Activated gamma-delta T cell treated with anti-CD3 and anti-CD28 coated beads, Interleukin-2, amount 50 U/mL, for 16 hours (primary cell): ENCODE results near the gene NAV3.

Experiments
- DNase-seq: peaks from one replicate; pipeline ENCODE4 v3.0.0-alpha.2; 2020; ENCODE audit warnings: low read depth

Gene NAV3

DNA sequence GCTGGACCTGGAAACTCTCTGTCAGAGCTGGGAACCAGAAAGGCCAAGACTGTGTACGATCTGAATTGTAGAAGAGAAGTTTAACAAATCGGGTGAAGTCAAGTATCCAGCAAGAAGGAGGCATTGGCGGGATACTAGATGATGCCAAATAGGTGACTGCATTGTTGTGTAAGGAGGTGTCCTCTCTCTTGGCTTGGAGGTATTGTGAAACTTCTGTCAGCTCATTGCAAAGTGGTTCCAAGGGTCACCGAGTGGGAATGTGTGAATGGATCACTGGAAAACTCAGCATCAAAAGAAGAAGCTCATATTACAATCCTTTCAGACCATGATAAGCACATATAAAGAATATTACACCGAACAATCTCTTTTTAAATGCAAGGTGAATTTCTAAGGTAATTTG lies 11.7 kb downstream of the NAV3 start:
- no peak for DNase-seq

DNA sequence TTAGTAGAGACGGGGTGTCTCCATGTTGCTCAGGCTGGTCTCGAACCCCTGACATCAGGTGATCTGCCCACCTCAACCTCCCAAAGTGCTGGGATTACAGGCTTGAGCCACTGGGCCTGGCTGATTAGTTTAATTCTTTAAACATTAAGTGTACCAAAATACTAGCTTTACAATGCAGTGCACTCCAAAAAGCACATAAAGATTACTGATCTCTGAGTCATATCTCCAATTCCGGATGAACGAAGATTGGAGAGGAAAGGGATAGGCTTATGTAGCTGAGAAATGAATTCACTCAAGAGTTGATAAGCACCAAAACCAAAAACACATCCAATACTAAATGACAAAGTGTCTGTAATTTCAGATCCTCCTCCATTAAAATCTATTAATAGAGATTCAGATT lies 15.1 kb downstream of the NAV3 start:
- DNase-seq: no peak

DNA sequence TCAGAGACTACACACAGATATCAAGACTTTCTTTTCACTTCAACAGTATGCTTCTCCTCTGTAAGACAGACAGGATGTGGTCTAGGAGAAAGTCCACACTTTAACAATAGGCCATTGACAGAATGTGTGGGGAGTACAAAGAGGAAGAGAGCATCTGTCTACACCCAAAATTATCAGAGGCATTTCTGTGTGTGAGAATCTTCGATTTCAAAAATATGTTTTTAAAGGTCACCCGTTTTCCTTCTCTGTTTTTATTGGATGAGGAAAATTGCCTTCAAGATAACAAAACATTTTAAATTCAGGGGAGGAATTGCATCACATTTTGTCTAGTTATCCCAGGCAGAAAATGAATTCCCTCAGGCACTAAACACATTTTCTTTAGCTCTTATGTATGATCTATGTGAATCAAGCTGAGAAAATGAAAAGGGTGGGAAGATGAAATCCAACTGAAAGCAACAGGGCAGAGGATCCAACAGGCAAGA lies 16.4 kb downstream of the NAV3 start:
- DNase-seq: no peak

DNA sequence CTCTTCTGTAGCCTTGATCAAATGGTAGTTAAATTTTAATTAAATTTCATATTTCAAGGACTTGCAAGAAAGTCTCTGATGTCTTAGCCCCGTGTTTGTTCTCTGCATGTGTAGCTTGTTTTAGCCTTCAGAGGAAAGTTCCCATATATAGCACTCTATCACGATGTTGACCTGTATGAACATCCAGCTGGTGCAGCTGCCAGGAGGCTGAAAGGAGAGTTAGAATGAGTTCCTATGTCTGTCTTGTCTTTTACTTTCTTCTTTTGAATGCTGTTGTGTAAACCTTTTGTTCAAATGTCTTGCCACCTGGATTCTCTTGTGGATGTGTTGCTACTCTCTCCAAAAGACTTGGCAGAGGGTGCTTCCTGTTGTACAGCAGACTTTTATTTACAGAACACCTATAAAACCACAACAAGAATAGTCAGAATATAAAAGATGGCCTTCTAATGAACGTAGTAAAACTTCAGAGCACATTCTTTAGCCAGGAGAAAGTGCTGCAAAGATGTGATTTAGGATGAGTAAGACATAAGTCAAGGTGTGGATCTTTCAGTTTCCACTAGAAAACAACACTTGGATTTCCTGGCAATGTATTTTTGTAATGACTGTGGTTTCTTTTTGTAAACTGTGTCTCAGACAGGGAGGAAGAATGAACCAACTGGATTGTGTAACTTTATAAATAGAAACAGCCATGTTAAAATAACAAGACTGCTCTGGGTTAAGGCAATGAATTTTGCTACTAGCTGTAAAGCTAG lies 17.2 kb downstream of the NAV3 start:
- DNase-seq: no peak

GRCh38 chr12:77850129-77850528 lies 19.4 kb downstream of the NAV3 start:
- DNase-seq: no peak

DNA sequence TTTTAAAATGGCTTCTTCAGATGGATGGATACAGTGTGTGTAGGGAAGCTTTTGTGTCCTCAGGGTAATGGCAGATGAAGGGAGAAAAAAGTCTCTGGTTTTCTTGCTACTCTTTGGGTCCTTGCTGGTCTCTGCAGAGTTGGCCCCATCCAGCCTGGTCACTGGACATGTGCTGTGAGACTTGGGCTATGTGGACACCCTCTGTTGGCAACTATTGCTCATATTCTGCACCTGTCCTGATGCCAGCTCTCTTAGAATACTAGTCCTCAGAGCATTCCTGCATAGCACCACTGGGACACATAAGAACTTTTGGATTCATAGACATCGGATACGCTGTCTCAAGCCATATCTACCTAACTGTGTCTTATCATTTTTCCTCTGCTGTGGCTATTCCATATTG lies 20.0 kb downstream of the NAV3 start:
- DNase-seq: no peak

DNA sequence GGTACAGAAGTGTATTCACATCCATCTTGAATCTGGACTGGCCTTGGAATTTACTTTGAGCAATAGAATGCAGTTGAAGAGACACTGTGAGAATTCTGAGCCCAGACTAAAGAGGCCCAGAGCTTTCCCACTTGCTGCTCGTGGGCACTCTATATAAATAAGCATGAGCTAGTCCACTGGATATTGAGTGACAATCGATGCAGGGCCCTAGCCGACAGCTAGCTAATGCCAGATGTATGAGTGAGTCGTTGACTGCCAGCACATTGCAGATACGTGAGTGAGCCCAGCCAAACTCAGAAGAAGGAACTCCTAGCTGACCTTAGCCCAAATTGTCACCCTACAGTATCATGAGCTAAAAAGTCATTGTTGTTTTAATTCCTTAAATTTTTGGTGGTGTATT lies 24.9 kb downstream of the NAV3 start:
- no peak for DNase-seq

DNA sequence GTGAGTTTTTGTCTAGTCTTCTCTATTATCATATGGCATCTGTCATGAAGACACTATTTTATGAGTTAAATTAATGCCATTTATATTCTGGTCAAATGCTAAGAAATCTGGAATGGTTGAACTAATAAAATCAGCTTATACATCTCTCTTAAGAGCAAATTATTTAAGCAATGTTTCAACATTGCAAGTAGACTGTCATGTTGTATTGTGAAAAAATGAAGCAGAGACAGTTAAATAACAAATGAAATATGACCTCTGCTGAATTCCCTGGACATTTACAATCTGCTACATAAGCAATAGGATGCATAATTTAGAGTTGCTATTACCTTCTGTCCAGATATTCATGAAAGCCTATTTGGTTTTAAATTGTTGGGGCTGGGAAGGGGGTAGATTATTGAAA lies 30.6 kb downstream of the NAV3 start:
- DNase-seq: no peak

- no peak for DNase-seq
Measured at GRCh38 chr12:77865178-77865577, 34.5 kb downstream of the NAV3 start.

DNA sequence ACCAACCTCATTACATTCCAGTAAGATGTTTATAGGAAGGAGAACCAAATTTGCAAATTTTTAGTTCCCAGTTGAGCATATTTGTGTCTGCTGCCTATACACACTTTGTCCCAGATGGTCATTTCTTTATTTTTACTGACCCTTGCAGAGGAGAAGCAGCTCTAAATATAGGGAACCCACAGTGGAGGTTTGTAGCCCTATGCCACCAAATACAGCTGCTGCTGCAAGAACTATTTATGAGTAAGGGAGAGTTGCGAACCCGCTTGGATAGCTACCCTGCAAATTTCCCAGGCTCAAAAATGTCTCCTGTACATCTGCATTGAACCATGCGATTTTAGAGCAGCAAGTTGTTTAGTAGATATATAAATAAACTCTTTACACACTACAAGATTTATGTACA lies 48.2 kb downstream of the NAV3 start:
- no peak for DNase-seq

GRCh38 chr12:77882709-77883108 lies 52.0 kb downstream of the NAV3 start:
- no peak for DNase-seq

DNA sequence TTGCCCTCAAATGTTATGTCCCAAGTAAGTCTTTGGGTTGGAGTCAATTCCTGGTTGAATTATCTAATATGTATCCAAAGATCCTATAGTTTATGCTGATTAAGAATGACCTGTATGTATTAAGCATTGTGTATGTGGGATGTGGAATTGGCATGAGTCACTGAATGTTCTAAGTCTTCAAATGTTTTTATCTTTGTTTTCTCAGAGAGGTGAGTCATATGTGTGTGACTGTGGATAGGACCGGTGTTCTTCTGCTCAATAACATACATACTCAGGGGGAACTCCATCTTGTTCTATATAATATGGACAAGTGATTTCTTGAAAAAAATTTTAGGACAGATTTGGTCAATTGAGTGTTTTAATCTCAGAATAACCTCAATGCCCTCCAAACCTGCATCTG lies 57.9 kb downstream of the NAV3 start:
- no peak for DNase-seq

GRCh38 chr12:77891518-77892147 lies 60.9 kb downstream of the NAV3 start:
- no peak for DNase-seq

DNA sequence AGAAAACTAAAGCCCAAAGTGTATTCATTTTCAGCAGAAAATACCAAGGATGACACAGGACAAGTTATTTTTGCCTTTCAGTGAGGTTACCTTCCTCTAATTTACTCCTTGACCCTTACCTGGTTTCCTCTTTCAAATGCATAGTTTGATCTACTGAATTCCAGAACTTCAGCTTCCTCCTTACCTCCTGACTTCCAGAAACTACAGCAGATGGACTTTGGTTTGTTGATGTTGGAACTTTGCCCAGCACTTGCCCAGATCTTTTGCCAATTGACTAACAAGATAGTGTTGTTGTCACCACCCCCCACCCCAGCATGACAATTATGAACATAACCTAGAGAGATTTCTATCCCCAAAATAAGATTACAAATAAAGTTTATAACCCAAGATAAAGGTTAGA lies 63.2 kb downstream of the NAV3 start:
- DNase-seq: no peak

DNA sequence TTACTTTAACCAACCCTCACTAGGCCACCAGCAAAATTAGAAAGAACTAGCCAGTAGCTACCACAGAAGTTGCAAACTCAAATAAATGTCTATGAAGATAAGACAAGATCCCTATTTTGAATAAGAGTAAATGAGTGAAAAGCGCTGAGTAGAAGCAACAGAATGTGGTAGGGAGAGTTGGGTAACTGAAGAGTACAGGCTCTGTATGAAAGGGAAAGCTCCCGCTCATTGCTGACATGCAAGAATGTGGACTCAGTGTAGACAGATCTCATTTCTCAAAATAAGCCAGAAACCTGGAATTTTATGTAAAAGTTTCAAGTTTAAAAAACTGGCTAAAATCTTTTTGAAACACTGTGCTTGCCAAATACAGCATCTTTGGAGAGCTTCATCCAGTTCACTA lies 63.9 kb downstream of the NAV3 start:
- no peak for DNase-seq

DNA sequence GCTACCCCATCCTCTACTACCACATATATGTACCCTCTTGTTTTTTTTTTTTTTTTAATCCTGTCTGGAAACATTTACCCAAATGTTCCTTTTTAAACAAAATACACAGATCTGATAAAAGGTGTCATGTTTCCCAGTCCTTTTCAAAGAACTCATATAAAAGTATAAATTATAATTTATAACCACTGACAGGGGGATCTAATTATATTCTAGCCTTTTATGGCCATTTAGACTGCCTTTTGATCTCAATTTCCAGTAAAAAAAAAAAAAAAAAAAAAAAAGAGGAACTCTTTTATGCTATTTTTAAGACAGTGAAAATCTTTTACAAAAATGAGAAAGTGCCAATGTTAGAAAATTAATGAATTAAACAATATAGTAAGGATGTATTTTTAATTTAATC lies 65.0 kb downstream of the NAV3 start:
- no peak for DNase-seq

DNA sequence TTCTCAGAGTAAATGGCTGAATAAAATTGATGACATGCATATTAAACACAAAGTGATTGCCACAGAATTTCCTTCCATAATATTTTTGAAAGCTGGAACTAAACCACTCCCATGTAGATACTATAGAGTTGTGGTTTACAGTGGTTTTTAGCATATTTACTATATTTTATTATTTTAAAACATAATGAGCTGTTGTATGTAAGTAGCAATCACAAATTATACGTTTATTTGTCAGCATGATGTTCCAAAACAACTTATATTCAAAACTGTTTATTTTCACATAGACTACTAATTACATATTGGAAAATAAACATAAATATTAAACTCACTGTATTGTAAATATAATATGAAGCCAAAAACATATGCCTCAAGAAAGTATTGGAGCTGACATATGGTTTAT lies 77.2 kb downstream of the NAV3 start:
- DNase-seq: no peak

GRCh38 chr12:77914081-77914488 lies 83.4 kb downstream of the NAV3 start:
- no peak for DNase-seq

DNA sequence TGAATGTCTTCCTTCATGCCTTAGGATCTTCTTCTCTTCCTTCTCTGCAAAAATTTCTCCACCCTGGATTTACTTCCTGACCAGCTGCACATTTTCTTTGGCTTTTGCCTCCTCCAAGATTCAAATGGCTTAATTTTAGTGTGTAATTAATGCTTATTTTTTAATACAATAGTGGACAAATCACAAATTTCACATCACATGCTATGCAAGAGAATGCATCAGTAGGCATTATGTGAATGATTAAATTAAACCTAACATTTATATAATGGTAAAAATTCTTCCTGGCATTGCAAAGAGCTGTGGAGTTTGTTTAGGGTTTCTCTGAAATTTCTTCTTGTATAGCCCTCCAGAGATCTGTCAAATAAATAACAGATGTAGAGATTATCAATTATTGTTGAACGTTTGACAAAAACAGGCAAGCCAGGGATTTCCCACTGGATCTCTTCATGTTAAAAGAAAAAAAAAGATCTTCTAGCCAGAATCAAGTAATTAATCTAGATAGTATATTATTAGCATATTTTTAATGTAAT lies 84.4 kb downstream of the NAV3 start:
- DNase-seq: no peak

DNA sequence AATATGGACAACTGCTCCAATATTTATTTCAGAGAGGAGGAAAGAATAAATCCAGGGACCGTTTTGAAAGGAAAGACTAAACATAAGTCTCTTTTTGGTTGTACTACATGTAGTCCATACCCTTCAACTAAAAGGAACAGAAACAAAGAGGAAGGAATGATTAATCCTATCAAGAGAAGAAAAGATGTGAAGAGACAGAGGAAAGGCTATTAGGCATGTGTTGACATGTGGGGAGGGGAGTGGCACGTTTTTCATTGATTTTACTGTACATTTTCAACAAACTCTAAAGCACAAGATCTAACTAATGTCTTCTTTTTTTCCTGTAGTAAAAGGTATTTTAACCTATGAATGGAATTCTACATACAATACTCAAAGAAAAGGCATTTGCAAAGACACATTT lies 85.6 kb downstream of the NAV3 start:
- DNase-seq: no peak

DNA sequence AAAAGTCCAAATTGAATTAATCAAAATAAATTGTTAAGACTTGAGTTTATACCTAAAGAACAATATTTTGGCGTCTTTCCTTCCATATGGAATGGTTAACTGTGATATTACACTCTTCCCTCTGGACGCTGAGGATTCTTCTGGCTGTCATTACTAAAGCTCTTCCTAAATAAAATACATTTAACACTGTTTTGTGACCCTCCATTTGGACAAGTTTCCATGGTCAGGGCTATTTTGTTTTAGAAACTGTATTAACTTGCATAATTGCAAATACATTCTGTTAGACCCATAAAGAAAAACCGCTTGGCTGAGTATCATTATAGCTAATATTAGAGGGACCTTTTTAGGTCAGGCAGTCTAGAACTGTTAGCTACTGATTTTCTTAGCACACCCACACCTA lies 87.4 kb downstream of the NAV3 start:
- no peak for DNase-seq

DNA sequence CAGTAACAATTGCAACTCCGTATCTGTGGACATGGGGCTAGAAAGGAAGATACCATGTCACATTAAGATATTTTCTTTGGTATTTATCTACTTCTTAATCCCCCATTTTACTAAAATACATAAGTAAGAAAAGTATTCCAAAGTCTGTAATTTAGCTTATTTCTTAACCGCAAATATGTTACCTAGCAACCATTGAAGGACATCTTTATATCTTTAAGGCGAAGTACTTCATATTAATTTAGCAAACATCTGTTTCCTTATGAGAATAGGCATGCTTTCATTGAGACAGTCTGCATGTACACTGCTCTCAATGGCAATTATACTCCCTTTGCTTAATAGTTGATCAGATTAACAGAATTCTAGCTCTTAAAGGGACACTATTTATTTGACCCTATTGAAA lies 88.8 kb downstream of the NAV3 start:
- no peak for DNase-seq

DNA sequence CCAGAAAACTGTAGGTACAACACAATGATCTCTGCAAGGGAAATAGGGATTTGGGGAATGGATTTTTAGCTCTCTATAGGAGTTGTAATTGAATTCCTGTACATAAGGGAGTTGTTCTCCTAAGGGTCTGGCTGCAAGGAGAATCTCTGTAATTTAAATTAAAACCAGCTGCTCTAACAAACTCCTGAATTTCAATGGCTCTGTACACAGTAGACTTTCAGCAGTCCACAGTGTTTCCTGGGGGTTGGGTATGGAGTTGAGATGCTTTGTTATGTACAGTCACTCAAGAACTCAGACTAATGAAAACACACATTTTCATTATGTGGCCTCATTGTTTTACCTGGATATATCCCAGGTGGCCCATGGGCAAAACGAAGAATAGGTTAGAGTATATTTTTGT lies 93.2 kb downstream of the NAV3 start:
- no peak for DNase-seq

DNA sequence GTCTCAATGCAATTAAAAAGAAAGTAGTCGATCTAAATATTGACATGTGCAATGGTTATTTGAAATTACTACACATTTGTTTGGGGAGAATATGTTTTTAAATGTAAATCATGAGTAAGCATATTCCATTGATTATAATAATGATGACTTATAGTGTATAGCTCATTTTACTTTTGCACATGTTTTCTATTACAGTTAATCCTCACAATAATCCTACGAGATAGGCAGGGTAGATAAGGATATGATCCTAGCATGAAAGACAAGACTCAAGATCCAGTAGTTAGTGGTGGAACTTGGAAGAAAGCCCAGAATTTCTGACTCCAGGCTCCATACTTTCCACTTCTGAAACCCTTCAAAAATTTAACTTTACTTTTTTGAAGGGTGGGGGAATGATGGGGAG lies 94.0 kb downstream of the NAV3 start:
- DNase-seq: no peak
